H1 (cell line): Measurements from ENCODE around the gene SSX5. TPM values are rescaled to one million over a fixed set of nuclear protein-coding genes. Genes with fewer than 3 reads are reported as not detected.

Source experiments
- CTCF ChIA-PET: fragments of 300-600 bp; sonication (Branson Sonifier 250); formaldehyde crosslinking; loops from one replicate; lab custom pipeline; 2021; ENCODE audit not compliant: partially characterized antibody; lab: Charles Lee
- POLR2A ChIA-PET: fragments of 300-600 bp; sonication (Branson Sonifier 250); formaldehyde crosslinking; loops from one replicate; lab custom pipeline; 2021; ENCODE audit warnings: inconsistent platforms; ENCODE audit not compliant: partially characterized antibody; lab: Charles Lee
- DNase-seq, 2 experiments: peaks; one replicate each; pipeline versions ENCODE4 v3.0.0 to v3.0.0-alpha.2; 2010 to 2022; ENCODE audit warnings: low spot score in 2 of 2, low read depth in 1 of 2, mixed read lengths in 1 of 2
- FAIRE-seq: peaks from 2 replicates; lab custom pipeline; 2011; peaks lifted over from hg19 to GRCh38; lab: Jason Lieb, UNC
- H2AFZ ChIP-seq: 2 replicates; pipeline ENCODE4 v1.8.1; 2012; ENCODE audit warnings: low read length, inconsistent platforms
- H2AK5ac ChIP-seq: 2 replicates; pipeline ENCODE4 v1.6.1; 2013; ENCODE audit warnings: low read depth, low read length
- H2BK120ac ChIP-seq: replicated peaks from 2 replicates; pipeline ENCODE3; 2013; ENCODE audit warnings: low read depth, low read length, inconsistent platforms
- H2BK12ac ChIP-seq: 2 replicates; pipeline ENCODE4 v1.6.1; 2013; ENCODE audit warnings: low read depth, low read length
- H2BK15ac ChIP-seq: 2 replicates; pipeline ENCODE4 v1.6.1; 2013; ENCODE audit warnings: low read length
- H2BK20ac ChIP-seq: 2 replicates; pipeline ENCODE4 v1.6.1; 2013; ENCODE audit warnings: low read length
- H2BK5ac ChIP-seq: 2 replicates; pipeline ENCODE4 v1.6.1; 2013; ENCODE audit warnings: low read depth, low read length
- H3K14ac ChIP-seq: 2 replicates; pipeline ENCODE4 v1.6.1; 2013; ENCODE audit warnings: inconsistent platforms; ENCODE audit not compliant: insufficient read length
- H3K18ac ChIP-seq: 2 replicates; pipeline ENCODE4 v1.6.1; 2013; ENCODE audit warnings: low read length; ENCODE audit errors: extremely low read depth
- H3K23ac ChIP-seq: 2 replicates; pipeline ENCODE4 v1.6.1; 2013; ENCODE audit warnings: inconsistent platforms; ENCODE audit not compliant: insufficient read length
- H3K23me2 ChIP-seq: 2 replicates; pipeline ENCODE4 v1.6.1; 2013; ENCODE audit warnings: low read depth, low read length
- H3K27ac ChIP-seq: 2 replicates; pipeline ENCODE4 v1.6.1; 2011; ENCODE audit warnings: low read depth, low read length, inconsistent platforms
- H3K27me3 ChIP-seq, 4 experiments: replicated peaks in 1 of 4; 1 replicate in 1 of 4; 2 replicates in 3 of 4; pipeline versions ENCODE4 v1.6.1 to v1.8.1; 2011 to 2013; ENCODE audit warnings: low read length in 3 of 4, mild to moderate bottlenecking in 3 of 4, inconsistent platforms in 2 of 4, mixed read lengths in 2 of 4, moderate library complexity in 1 of 4; ENCODE audit not compliant: control insufficient read depth in 3 of 4, insufficient read depth in 3 of 4; ENCODE audit errors: extremely low read depth in 1 of 4
- H3K36me3 ChIP-seq, 4 experiments: 2 replicates each; pipeline versions ENCODE4 v1.6.1 to v1.8.1; 2011 to 2013; ENCODE audit warnings: mild to moderate bottlenecking in 4 of 4, low read length in 3 of 4, moderate library complexity in 2 of 4, control low read depth in 1 of 4, inconsistent platforms in 1 of 4; ENCODE audit not compliant: insufficient read depth in 4 of 4, control insufficient read depth in 2 of 4
- H3K4ac ChIP-seq: replicated peaks from 2 replicates; pipeline ENCODE3; 2013; ENCODE audit warnings: low read length, low read depth, mixed read lengths, inconsistent platforms; ENCODE audit not compliant: insufficient read length
- H3K4me1 ChIP-seq, 4 experiments: replicated peaks in 1 of 4; 1 replicate in 1 of 4; 2 replicates in 3 of 4; pipeline versions ENCODE4 v1.6.1 to v1.8.1; 2011 to 2013; ENCODE audit warnings: low read length in 3 of 4, inconsistent platforms in 2 of 4, mixed read lengths in 1 of 4; ENCODE audit not compliant: insufficient read depth in 4 of 4, control insufficient read depth in 3 of 4
- H3K4me2 ChIP-seq, 2 experiments: 2 replicates each; pipeline versions ENCODE4 v1.6.1 to v1.8.1; 2011 to 2013; ENCODE audit warnings: low read depth in 2 of 2, low read length in 2 of 2, control low read depth in 1 of 2, inconsistent platforms in 1 of 2, mild to moderate bottlenecking in 1 of 2; ENCODE audit not compliant: insufficient read depth in 1 of 2
- H3K4me3 ChIP-seq, 4 experiments: fragments of 200-600, 300-600 bp in 1 of 4; sonication (generic), shearing (Covaris generic), sonication (Bioruptor Twin) in 1 of 4; 2 replicates each; pipeline versions ENCODE4 v1.5.1 to v1.8.1; 2011 to 2016; ENCODE audit warnings: low read length in 4 of 4, low read depth in 3 of 4, control low read depth in 2 of 4, inconsistent platforms in 2 of 4, mild to moderate bottlenecking in 2 of 4, mixed read lengths in 1 of 4, moderate library complexity in 1 of 4; ENCODE audit not compliant: insufficient read depth in 2 of 4; ENCODE audit errors: extremely low read depth in 1 of 4
- H3K56ac ChIP-seq: replicated peaks from 2 replicates; pipeline ENCODE3; 2013; ENCODE audit warnings: low read depth, mild to moderate bottlenecking, mixed read lengths, low read length, inconsistent platforms; ENCODE audit not compliant: insufficient read length
- H3K79me1 ChIP-seq: 2 replicates; pipeline ENCODE4 v1.6.1; 2013; ENCODE audit warnings: low read depth, low read length, control low read depth
- H3K79me2 ChIP-seq, 2 experiments: 2 replicates each; pipeline versions ENCODE4 v1.6.1 to v1.8.1; 2012 to 2013; ENCODE audit warnings: low read length in 2 of 2, mild to moderate bottlenecking in 2 of 2, inconsistent platforms in 1 of 2; ENCODE audit not compliant: insufficient read depth in 2 of 2, control insufficient read depth in 1 of 2
- H3K9ac ChIP-seq, 4 experiments: replicated peaks in 1 of 4; 1 replicate in 1 of 4; 2 replicates in 3 of 4; pipeline versions ENCODE4 v1.6.1 to v1.8.1; 2011 to 2013; ENCODE audit warnings: low read depth in 3 of 4, low read length in 3 of 4, control low read depth in 2 of 4, mild to moderate bottlenecking in 2 of 4, moderate library complexity in 2 of 4, inconsistent platforms in 1 of 4; ENCODE audit errors: extremely low read depth in 1 of 4
- H3K9me3 ChIP-seq, 2 experiments: 2 replicates each; pipeline versions ENCODE4 v1.6.1 to v1.8.1; 2012 to 2013; ENCODE audit warnings: mild to moderate bottlenecking in 2 of 2, moderate library complexity in 2 of 2, control low read depth in 1 of 2, inconsistent platforms in 1 of 2, low read depth in 1 of 2, low read length in 1 of 2, mixed read lengths in 1 of 2; ENCODE audit not compliant: insufficient read depth in 2 of 2
- H4K20me1 ChIP-seq, 2 experiments: replicated peaks in 1 of 2; 2 replicates each; pipeline versions ENCODE3 to v1.8.1; 2011 to 2013; ENCODE audit warnings: inconsistent platforms in 2 of 2, low read length in 2 of 2, mild to moderate bottlenecking in 1 of 2; ENCODE audit not compliant: insufficient read depth in 2 of 2, control insufficient read depth in 1 of 2
- H4K5ac ChIP-seq: 2 replicates; pipeline ENCODE4 v1.6.1; 2013; ENCODE audit warnings: low read length, low read depth, mixed read lengths, inconsistent platforms; ENCODE audit not compliant: insufficient read length
- H4K8ac ChIP-seq: 2 replicates; pipeline ENCODE4 v1.8.0; 2013; ENCODE audit warnings: mild to moderate bottlenecking, moderate library complexity, low read length, inconsistent platforms; ENCODE audit not compliant: insufficient read depth; ENCODE audit errors: extremely low read depth
- H4K91ac ChIP-seq: replicated peaks from 2 replicates; pipeline ENCODE3; 2013; ENCODE audit warnings: low read length, mixed read lengths, inconsistent platforms; ENCODE audit not compliant: insufficient read length
- JUND ChIP-seq: IDR thresholded peaks from 2 replicates; pipeline ENCODE4 v1.6.1; 2011; ENCODE audit warnings: mild to moderate bottlenecking, improper control_type of control experiment, low read length
- WGBS, 2 experiments: shearing (Covaris generic) in 1 of 2; methylation state at CpG; one replicate each; pipeline versions ENCODE4 v1.1.6 to v1.1.7; 2013 to 2015; ENCODE audit warnings: low lambda C conversion rate in 2 of 2, mixed read lengths in 2 of 2, inconsistent platforms in 1 of 2, low coverage in 1 of 2, missing lambda C conversion rate in 1 of 2; ENCODE audit not compliant: insufficient replicate concordance in 2 of 2, insufficient coverage in 1 of 2, insufficient read length in 1 of 2; ENCODE audit errors: extremely low coverage in 1 of 2, missing lambda C conversion rate in 1 of 2; 5-methylcytosine and 5-hydroxymethylcytosine counted together
- polyA plus RNA-seq, 7 experiments: library from polyadenylated mRNA; depleted of rRNA in 3 of 7; stranded (reverse) in 5 of 7; unstranded in 2 of 7; fragments of >200 nt in 5 of 7; fragments of 200-250 nt in 2 of 7; gene quantifications; 1 replicate in 5 of 7; 2 replicates in 1 of 7; 4 replicates in 1 of 7; pipeline versions ENCODE4 v1.2.1 to v1.2.3, GENCODE V29; 2011 to 2013; ENCODE audit warnings: missing spikeins in 2 of 7, mixed read lengths in 2 of 7
- total RNA-seq: library from RNA; stranded (reverse); fragmentation: NEBNext Ultra II Directional; extraction: Animal tissue kit (Norgen Biotek cat#: 25700); gene quantifications from 2 replicates; pipeline ENCODE4 v1.2.1, GENCODE V29; 2021

SSX5 gene
- total and polyA plus RNA-seq, 2 of the 8 experiments (the other 6 are each of a cell fraction or from before 2014, with no cell fraction given), result not detected

DNA sequence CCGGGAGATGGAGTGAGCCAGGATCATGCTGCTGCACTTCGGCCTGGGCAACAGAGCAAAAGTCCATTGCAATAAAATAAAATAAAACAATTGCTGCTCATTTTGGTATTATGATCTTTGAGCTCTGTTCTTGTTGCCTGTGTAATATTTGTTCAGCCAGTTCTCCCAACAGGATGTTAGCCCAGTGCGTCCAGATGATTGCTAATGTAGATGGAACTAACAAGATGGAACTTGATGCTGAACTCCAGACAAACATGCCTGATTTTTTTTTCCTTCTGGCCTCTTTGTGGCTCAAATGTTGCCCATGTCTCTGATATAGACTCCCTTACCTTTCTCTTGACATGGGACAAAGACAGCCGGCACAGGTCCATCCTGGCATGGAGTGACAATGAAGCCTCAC lies 15.8 kb downstream of the SSX5 start:
- Histone ChIP-seq H3K4me1 (no peaks in the 10 kb centered on the region), H3K4me2 (no peak overlapping the region), H4K8ac (no peak overlapping the region)
- no peak for DNase-seq
- TF ChIP-seq JUND, result no peak
- TF ChIP-seq, all 59 proteins: peak for 0
- Histone ChIP-seq H3K27me3 (no peaks in the 10 kb centered on the region), H3K23ac (no peak overlapping the region), H3K79me2 (no peaks in the 10 kb centered on the region), H2BK5ac (no peak overlapping the region), H3K9ac (no peak overlapping the region), H4K91ac (no peak overlapping the region), H3K56ac (no peak overlapping the region), H3K18ac (no peak overlapping the region), H4K20me1 (no peaks in the 10 kb centered on the region), H3K14ac (no peak overlapping the region), H3K79me1 (no peaks in the 10 kb centered on the region), H3K27ac (no peak overlapping the region), H4K5ac (no peak overlapping the region), H2BK120ac (no peak overlapping the region), H3K36me3 (no peaks in the 10 kb centered on the region), H3K4ac (no peak overlapping the region), H2BK12ac (no peak overlapping the region), H3K4me3 (no peak overlapping the region), H3K23me2 (no peaks in the 10 kb centered on the region), H2BK20ac (no peak overlapping the region), H2AFZ (no peak overlapping the region), H2AK5ac (no peak overlapping the region), H3K9me3 (no peaks in the 10 kb centered on the region), H2BK15ac (no peak overlapping the region)
- ChIA-PET CTCF (no interaction called here), POLR2A (no interaction called here)
- no peak for FAIRE-seq
- 81% methylated on average over 4 of the region's 4 CpGs; no CpG with 5 or more reads in 1 of the 2 experiments for WGBS, 2 experiments
